HepG2 (cell line): ENCODE results near the gene FMNL2.

Experiments used
- ATF7 ChIP-seq, 2 experiments: fragments of 450-650 bp in 1 of 2; sonication (generic) in 1 of 2; formaldehyde crosslinking in 1 of 2; IDR thresholded peaks; 2 replicates each; pipeline versions ENCODE4 v1.4.0 to v1.6.1; 2016 to 2020; ENCODE audit warnings: antibody characterized with exemption in 1 of 2, mild to moderate bottlenecking in 1 of 2, missing genetic modification reagents in 1 of 2
- CTCF ChIP-seq: sonication (generic); formaldehyde crosslinking; IDR thresholded peaks from 2 replicates; pipeline ENCODE4 v1.5.0; 2020; ENCODE audit warnings: mild to moderate bottlenecking, missing genetic modification reagents, moderate library complexity
- EZH2 ChIP-seq: conservative IDR thresholded peaks from 2 replicates; pipeline ENCODE4 v1.6.1; 2012; ENCODE audit warnings: mild to moderate bottlenecking, low read depth, low read length, moderate library complexity
- HOXA7 ChIP-seq: sonication (generic); formaldehyde crosslinking; IDR thresholded peaks from 2 replicates; pipeline ENCODE4 v1.8.1; 2022; ENCODE audit warnings: mild to moderate bottlenecking, missing genetic modification reagents, moderate library complexity
- PHF21A ChIP-seq: sonication (generic); formaldehyde crosslinking; IDR thresholded peaks from 2 replicates; pipeline ENCODE4 v1.5.0; 2020; ENCODE audit warnings: mild to moderate bottlenecking, missing genetic modification reagents
- STAT5B ChIP-seq: sonication (generic); formaldehyde crosslinking; IDR thresholded peaks from 2 replicates; pipeline ENCODE4 v1.4.0; 2020; ENCODE audit warnings: missing genetic modification reagents
- ZNF274 ChIP-seq: sonication (generic); formaldehyde crosslinking; IDR thresholded peaks from 2 replicates; pipeline ENCODE4 v1.5.1; 2020; ENCODE audit warnings: mild to moderate bottlenecking, missing genetic modification reagents
- ZNF337 ChIP-seq: sonication (generic); formaldehyde crosslinking; IDR thresholded peaks from 2 replicates; pipeline ENCODE4 v1.5.1; 2020; ENCODE audit warnings: missing genetic modification reagents, low read depth, mild to moderate bottlenecking, borderline replicate concordance

DNA sequence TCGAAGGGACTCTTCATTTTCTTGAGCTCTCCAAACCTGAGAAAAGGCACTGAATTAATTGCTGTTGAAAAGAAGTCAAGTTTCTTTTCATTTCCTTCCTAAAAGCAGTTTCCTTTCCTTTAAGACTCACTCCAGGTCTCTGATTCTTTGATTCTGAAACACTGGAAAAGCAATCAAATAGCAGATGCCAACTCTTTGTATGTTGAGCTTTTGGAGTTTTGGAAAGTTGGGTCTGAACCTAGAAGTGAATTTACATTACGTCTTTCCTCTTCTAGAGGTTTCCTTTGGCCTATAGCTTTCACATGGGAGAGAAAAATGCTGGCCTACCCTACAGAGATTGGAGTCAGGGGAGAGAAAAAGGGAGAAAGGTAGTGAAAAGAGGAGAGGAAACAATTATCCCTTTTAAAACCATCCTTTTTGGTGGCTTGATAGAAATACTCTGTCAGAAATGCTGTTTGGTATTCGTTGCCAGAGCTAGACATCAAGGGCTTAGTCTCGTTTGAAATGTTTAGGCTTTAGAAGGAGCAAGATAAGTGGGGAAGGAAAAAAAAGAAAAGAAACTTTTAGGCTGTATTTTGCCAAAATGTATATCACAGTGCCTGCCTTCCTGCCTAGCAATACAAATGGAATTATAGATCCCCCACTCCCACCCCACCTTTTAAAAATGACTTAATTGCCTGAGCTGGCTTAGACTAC, 194.6 kb downstream of the FMNL2 start:
- no peak for TF ChIP-seq ZNF337 (CRISPR knock-in tag)
- no peak for TF ChIP-seq HOXA7 (CRISPR knock-in tag)
- no peak for TF ChIP-seq EZH2
- TF ChIP-seq ZNF274 (CRISPR knock-in tag): no peak
- TF ChIP-seq STAT5B (CRISPR knock-in tag): no peak
- TF ChIP-seq PHF21A (CRISPR knock-in tag): no peak
- TF ChIP-seq CTCF (CRISPR knock-in tag): no peak
- no peak for TF ChIP-seq ATF7 (IDR thresholded peaks at IDR 0.05)
- TF ChIP-seq ATF7 (CRISPR knock-in tag; IDR thresholded peaks at IDR 0.05): no peak
